HG03045 (cell line): ENCODE results near the gene SLC8A2.

ENCODE experiments used
- ATAC-seq: cut with Tn5 transposase; IDR thresholded peaks from one replicate; pipeline ENCODE4 v1.9.1; 2021; ENCODE audit warnings: mild to moderate bottlenecking, moderate library complexity; ENCODE audit not compliant: unreplicated experiment

SLC8A2 gene

DNA sequence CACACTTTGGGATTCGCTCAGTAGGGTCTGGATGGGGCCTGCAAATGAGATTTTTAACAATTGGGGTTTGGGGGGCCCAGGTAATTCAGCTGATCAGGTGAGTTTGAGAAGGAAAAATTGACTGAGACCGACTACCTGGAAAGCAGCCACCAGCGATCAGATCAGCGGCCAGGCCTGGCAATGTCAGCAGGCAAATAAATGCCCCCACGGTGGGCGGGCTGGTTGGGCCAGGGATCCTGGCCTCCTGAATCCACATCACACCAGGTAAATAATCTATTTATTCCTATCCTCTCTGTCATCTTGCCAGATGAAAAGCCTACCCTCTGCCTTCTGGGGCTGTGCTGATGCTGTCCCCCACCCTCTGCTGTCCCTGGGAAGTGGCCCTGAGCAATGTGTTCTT is 33.8 kb upstream of the SLC8A2 start:
- no peak for ATAC-seq

DNA sequence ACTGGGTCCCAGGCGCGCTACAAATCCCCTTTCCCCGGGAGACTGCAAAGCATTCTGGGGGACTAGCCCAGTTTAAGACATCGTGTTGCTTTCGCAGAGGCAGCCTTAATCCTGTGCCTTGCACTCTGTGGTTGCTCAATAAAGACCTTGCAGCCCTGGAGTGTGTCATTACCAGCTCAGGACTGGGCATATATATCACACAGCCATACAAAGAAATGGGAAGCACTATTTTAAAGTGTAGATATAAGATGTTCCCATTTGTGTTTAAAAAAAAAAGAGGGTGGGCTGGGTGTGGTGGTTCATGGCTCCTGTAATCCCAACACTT is 32.1 kb upstream of the SLC8A2 start:
- ATAC-seq, result no peak

DNA sequence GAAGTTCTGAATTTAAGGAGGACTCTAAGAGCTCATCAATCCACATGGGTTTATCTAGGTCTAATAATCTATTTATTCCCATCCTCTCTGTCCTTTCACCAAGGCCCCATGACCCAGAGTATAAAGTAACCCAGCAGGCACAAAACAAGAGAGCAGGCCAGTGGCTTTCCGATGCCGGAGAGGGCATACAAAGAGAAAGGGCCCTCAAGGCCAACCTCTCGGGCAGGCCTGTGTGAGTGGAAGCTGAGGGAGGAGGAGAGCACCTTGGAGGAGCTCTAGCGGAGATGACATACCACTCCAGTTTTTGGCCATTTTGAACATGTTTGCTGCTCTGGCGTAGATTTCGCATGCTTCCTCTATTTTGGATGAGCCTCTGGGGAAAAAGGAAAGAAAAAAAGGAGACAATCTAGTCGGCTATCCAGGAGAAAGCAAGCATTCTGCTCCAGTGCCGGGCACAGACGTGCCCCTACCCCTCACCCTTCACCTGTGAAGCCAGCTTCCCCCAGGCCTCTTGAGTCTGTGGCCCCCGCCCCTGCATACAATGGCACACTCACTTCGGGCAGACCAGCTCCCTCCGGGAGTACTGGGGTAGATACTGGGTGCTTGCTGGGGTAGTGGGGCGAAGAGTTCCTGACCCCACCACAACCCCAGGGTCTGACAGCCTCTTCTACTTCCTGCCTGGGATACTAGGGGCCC is 31.6 kb upstream of the SLC8A2 start:
- ATAC-seq, result no peak

DNA sequence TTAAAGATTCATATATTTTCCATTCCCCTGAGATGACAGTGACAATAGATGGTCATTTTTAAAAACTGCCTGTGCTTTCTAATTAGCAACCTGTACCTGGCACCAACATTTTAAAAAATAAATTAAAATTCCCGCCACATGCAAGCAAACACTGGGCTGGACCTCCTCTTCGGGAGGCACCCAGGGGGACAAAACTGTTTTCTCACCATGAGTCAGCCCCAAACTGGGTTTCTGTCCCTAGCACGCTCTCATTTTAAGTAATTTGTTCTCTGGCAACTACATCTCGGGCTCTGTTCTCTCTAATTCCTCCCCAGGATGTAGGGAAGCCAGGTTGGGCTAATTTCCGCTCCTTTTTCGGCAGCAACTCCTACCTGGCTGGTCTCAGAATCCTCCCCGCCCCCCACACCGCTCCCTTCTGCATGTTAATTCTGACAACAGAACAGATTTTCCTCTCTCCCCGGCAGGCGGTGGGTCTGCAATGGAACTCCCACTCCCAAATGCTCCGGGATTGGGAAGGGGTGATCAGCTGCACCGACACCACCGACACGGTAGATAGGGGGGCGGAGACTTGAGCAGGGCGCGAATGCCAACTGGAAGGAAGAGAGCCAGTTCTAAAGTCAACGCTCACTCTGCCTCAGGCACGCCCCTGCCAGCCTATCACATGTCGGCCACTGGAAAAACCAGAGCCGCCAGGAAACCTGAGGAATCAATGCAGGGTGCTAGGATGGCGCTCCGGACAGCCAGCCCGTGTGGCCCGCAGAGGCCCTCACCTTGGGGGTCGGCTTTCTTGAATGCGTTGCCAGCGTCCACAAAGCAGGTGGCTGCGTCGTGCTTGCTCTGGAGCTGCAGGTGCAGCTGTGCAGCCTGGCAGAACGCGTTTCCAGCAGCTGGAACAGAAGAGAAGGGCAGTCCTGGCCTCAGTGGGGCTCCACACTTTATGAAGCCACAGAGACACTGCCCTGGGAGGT is 28.5 kb upstream of the SLC8A2 start:
- no peak for ATAC-seq

DNA sequence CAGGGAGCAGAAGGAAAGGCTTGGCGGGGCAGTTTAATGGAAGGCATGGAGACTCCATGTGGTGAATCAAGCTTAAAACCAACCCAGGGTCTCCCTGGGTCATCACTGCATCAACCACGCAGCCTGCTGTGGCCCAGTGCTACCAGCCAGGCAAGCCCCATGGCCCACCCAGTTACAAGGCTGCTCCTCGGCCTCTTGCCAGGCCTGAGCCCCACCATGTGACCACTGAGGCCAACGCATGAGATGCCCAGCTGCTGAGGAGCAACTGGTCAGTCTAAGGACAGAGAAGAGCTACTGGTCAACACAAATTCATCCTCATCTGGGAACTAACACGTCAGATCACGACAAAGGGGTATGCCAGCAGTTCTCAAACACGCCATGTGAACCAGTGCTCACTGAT is 27.7 kb upstream of the SLC8A2 start:
- no peak for ATAC-seq

DNA sequence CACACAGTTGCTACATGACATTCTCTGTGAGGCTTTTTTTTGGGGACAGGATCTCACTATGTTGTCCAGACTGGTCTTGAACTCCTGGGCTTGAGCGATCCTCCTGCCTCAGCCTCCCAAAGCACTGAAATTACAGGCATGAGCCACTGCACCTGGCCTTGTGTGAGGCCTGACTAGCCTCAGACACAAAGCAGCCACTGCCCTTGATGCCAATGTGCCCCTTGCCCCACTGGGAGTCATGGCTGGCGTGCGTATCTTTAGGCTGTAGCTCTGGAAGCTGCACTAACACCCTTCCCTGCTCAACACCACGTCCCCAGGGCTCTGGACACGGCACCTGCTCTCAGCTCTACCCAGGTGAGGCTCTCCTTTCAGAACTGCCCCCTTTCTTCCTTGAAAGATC is 26.9 kb upstream of the SLC8A2 start:
- ATAC-seq, result no peak

DNA sequence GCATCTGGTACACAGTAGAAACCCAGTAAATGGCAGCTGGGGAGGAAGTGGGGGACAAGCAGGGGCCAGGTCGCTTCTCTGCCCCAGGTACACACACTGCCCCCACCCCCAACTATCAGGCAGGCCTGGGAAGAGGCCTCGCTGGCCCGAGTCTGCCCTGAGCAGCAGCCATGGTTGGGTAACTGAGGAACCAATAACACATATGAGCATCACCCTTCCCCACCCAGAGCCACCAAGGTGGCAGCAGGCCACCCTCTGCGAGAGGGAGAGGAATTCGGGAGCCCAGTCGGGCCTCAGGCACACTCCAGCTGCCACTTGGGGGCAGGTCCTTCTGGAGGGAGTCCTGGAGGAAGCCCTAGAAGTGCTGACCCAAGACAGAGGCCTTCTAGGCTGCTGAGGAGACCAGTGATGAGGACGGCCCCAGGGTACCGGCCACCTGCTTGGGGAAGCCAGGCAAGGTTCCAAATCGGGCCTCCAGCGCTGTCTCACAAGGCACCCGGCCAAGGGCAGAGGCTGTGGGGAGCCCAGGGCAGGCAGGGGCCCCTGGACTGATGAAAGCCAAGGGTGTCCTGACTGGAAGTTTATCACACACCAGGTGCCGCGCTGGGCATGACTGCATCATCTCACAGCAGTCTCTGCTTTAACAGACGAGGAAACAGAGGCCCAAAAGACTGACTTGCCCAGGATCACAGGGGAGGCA is 26.3 kb upstream of the SLC8A2 start:
- ATAC-seq, result no peak

DNA sequence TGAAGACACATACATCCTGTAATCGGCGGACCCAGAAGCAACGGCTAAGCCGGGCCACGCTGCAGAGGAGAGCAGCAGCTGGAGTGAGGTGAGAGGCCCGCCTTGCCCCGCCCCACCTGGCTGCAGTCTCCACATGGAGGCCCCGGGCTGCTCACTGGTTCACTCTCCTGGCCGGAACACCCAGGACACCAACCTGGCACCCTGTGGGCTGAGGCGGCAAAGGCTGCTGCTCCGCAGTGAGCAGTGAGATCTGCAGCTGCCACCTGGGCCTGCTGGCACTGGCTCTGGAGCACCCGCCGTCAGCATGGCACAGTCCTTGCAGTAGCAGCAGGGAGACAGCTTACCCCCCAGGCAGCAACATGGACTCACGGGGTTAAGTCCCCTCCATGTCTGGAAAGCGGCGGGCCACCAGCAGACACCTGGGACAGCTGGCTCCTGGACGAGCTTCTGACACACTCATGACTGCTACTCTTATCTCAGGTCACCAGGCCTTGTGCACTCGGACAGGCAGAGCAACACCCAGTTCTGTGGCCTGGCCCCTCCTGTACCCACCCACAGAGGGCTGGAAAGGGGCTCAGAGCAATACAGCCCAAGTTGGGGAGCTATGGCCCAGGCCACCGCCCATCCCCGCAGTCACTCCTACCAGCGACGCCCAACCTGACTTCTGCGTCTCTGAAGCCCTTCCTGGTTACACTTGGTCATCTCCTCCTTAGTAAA is 25.5 kb upstream of the SLC8A2 start:
- ATAC-seq, result no peak

DNA sequence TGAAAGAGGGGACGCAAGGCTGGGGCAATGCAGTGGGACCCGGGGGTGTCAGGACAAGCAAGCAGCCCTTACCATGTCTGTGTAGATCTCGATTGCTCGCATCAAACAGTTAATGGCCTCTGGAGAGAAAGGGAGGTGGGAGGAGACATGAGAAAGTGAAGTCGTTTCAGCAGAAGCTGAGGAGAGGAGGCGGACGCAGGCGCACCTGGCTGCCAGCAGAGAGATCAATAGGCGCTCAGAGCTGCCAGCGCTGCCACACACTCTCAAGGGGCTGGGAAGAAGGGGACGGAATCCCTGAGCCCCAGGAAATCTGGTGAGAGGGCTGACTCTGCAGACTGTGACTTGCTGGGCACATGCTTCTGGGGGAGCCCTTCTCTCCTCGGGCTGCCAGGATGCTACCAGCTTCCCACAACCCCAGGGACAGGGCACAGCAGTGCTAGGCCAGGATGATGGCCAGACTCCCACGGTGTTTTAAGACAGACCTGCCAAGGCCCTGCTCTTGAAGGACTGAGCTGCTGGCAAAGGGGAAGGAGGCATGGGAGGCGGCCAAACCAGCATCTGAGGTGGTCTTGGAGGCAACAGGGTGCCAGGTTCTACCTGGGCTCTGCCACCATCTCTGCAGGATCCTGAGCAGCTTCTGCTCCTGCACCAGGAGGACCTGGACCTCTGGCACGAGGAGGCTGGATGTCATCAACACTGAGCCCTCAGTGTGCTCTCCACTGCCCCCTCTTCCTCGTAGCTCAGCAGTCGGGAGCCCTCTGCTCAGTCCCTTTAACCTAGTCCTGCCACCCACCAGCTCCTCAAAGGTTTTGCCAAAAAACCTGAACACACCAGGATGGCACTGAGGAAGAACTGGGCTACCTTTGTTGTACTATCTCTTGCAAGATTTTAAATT is 24.0 kb upstream of the SLC8A2 start:
- ATAC-seq, result no peak

DNA sequence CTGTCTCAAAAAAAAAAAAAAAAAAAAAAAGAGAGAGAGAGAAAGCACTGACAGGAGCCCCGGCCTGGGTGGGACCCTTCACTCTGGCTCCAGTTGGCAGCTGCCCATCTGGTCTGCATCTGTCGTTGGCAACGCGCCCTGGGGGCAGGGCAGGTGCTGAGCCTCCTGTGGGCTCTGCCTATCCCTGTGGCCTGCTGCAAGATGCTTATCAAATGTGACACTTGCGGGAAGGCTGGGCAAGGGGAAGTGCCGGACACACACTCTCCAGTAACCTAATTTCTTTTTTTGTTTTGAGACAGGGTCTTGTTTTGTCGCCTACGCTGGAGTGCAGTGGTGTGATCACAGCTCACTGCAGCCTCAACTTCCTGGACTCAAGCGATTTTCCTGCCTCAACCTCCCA is 23.0 kb upstream of the SLC8A2 start:
- no peak for ATAC-seq

DNA sequence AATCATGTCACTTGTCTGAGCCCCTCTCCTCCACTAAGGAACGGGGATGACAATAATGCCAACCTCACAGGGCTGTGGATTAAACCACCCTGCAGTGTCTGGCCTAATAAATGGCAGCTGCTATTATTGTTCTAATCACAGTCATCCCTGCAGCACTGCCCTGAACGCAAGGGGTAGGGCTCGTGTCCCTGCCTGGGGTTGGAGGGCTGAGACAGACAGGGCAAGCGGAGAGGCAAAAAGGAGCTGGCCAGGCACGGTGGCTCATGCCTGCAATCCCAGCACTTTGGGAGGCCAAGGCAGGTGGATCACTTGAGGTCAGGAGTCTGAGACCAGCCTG is 22.5 kb upstream of the SLC8A2 start:
- no peak for ATAC-seq

DNA sequence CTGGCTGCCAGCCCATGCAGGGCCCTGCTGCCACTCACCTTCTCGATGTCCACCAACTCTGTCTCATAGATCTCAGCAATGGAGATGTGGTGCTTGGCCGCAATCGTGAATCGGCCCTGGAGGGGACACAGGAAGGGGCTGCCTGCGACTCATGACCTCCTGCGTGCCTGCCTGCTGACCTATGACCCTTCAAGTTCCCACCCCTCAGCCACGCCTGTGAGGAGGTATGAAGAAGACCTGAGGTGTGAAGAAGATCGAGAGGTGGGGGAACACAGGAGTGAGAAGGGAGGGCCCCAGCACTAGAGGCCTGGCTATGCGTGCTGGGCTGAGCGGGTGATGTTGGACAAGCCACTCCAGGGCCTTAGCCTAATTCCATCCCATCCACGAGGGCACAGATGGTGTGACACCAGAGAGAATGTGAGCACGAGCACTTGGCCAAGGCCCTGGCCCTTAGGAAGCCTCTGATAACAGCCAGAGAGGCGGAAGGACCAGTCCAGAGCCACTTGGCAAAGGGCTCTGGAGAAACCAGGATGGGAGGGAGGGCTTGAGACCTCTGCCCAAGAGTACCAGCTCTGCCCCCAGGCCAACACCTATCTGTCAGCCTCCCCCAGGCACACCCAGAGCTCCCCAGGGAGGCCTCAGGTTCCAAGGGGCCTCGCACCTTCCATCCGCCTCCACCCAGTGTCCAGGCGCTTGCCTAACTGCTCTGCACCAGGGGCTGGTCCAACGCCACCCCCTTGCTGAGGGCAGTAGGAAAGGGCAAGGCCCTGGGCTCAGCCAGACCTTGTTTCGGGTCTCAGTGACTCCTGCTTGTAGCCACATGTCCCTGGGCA is 21.9 kb upstream of the SLC8A2 start:
- no peak for ATAC-seq

DNA sequence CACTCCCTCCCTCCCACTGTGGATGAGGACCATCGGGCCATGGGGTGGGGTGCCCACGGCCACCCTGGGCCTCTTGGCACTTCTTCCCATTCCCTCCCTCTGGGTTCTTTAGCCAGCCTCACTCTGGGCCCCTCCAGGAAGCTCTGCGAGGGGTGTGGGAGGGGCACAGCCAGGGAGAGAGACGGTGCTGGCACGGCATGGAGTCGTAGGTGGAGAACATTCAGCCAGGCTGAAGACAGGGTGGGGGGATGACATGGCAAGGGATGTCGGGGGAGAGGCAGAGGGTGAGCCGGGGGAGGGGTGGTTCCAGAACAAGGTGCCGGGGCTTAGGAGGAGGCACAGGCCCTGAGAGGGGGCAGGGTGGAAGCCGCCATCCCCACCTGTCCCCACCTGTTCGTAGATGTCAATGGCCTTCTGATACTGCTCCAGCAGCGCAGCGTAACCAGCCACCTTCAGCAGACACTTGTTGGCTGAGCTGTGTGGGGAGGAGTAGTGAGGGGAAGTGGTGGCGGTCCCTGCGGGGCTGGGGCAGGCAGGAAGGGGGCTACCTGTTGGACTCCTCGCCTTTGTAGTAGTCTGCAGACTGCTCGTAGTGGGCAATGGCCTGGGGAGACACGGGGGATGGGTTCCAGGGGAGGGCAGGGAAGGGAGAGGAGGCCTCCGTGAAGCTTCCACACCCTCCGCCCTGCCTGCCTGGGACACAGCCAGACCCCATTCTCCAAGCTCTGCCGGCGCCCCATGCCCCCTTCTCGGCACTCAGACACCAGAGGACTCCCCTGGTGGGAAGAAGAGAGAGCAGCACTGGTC is 21.1 kb upstream of the SLC8A2 start:
- ATAC-seq, result no peak

DNA sequence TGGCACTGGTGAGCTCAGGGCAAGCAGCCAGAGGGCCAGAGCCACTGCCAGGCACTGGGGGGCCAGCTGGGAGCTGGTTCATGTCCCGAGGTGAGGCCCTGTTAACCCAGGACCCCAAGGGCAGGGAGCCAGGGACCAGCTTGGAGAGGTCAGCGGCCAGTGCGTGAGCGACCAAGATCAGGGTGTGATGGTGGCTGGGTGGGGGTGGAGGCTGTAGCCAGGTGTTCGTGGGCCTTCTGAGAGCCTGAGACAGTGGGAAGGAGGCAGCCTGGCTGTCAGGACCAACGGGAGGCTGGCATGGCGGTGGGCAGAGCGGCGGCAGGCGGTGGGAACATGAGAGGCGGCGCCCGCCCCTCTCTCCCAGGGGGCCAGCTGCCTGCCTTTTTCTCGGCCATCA is 20.4 kb upstream of the SLC8A2 start:
- ATAC-seq, result no peak

DNA sequence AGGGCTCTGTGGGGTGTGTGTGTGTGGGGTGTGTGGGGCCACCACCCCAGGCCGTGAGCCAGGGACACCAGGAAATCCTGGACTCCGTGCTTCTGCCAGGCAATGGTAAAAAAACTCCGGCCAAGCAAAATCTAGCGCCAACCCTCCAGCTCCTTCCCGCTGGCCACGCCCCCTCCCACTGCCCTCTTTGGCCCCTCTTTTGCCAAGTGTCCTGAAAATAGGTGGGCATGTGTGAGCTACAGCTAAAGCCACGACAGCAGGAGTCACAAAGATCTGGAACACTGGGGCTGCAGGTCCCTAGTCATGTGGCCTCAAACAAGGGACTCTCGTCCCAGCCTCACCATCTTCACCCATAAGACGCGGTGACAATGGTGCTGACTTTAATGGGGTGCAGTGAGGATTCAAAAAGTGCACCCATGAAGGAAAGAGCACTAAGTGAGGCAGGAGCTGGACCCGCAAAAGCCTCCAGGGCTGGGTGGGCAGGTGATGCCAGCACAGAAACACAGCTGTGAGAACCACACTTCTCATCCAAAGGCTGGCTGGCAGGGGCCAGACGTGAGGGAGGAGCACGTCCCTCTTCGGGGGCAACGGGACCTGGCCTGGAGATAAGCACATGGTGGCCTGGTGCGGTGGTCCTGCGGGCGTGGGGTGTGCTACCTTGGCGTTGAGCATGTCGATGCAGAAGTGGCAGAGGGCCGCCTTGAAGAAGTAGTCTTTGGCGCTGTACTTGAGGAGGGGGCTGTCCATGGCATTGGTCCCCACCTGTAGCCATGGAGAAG is 19.9 kb upstream of the SLC8A2 start:
- ATAC-seq, result no peak

DNA sequence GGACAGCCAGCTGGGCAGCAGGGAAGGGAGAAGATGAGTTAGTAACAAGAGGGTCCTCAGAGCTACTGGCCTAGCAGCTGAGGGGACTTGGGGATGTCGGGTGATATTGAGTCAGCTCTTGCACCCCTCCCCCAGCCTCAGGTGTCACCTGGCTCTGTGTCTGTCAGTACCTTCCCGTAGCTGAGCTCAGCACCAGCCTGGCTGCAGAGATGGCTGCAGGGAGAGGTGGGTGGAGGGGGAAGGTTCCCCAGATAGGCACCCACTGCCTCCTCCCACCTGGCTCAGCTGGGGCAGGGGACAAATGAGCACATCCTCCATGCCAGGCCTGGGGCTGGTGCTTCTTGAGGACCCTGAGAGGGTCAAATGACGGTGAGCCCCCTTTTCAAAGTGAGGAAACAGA is 19.2 kb upstream of the SLC8A2 start:
- ATAC-seq, result no peak

DNA sequence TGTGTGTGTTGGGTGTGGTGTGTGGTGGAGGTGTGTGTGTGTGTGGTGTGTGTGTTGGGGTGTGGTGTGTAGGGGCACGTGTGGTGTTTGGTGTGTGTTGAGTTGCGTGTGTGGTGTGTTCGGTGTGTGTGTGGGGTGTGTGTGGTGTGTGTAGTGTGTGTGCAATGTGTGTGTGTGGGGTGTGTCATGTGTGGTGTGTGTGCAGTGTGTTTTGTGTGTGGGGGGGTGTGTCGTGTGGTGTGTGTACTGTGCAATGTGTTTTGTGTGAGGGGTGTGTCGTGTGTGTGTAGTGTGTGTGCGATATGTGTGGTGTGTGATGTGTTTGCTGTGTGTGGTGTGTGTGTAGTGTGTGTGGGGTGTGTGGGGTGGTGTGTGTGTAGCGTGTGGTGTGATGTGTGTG is 18.3 kb upstream of the SLC8A2 start:
- no peak for ATAC-seq
